Neural crest cell (in vitro differentiated cells): ENCODE measurements around the gene C2CD4B. TPM values are rescaled to one million over a fixed set of nuclear protein-coding genes. Genes with fewer than 3 reads are reported as not detected.

Source experiments
- DNase-seq: peaks from one replicate; pipeline ENCODE4 v3.0.0; 2021; ENCODE audit warnings: low read depth, mixed read lengths, low spot score
- H3K27ac Mint-ChIP-seq: one replicate; pipeline ENCODE4 v1.8.0; 2021; ENCODE audit warnings: mild to moderate bottlenecking, mixed read lengths; ENCODE audit not compliant: unreplicated experiment
- H3K27me3 Mint-ChIP-seq: 2 replicates; pipeline ENCODE4 v1.8.0; 2021; ENCODE audit warnings: low read depth, mild to moderate bottlenecking, mixed read lengths
- H3K36me3 Mint-ChIP-seq: 2 replicates; pipeline ENCODE4 v1.8.0; 2021; ENCODE audit warnings: low read depth, mild to moderate bottlenecking, mixed read lengths
- H3K4me1 Mint-ChIP-seq: 2 replicates; pipeline ENCODE4 v1.8.0; 2021; ENCODE audit warnings: mixed read lengths
- H3K4me3 Mint-ChIP-seq: one replicate; pipeline ENCODE4 v1.8.0; 2021; ENCODE audit warnings: mild to moderate bottlenecking, mixed read lengths
- H3K9me3 Mint-ChIP-seq: 2 replicates; pipeline ENCODE4 v1.8.0; 2021; ENCODE audit warnings: mixed read lengths
- total RNA-seq: library from RNA; stranded (reverse); gene quantifications from 2 replicates; pipeline ENCODE4 v1.2.1, GENCODE V29; 2021
- TF ChIP-seq, protein P1 (sequence below): fragments of 200-600 bp; sonication (generic); conservative IDR thresholded peaks from 2 replicates; pipeline ENCODE4 v1.5.0; 2021; ENCODE audit warnings: antibody characterized with exemption, mild to moderate bottlenecking

Gene C2CD4B
- total RNA-seq, 1 donor from 2014 or later: not detected

DNA sequence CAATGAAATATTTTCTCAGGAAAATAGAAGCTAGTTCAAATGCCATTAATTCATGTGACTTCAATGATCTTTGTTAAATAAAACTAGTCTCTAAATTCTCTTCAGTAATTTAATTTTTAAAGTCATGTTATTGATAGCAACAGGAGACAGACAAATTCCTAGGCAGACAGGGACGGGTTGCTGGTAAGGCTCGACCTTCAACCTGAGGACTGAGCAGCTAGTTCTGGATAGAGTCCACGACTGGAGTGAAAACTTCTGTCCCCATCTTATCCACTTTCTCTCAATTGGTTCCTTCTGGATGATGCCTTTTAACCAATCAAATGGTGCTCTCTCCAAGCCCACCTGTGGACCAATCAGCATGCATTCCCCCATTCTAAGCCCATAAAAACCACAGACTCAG lies 43.8 kb upstream of the C2CD4B start:
- DNase-seq: no peak
- no peaks in the 10 kb centered on the region for H3K36me3 Mint-ChIP-seq
- H3K27ac Mint-ChIP-seq: no peak overlapping the region
- no peak overlapping the region for H3K4me3 Mint-ChIP-seq
- H3K27me3 Mint-ChIP-seq: peaks cover 12% of the 10 kb centered on the region
- TF ChIP-seq, protein P1, sequence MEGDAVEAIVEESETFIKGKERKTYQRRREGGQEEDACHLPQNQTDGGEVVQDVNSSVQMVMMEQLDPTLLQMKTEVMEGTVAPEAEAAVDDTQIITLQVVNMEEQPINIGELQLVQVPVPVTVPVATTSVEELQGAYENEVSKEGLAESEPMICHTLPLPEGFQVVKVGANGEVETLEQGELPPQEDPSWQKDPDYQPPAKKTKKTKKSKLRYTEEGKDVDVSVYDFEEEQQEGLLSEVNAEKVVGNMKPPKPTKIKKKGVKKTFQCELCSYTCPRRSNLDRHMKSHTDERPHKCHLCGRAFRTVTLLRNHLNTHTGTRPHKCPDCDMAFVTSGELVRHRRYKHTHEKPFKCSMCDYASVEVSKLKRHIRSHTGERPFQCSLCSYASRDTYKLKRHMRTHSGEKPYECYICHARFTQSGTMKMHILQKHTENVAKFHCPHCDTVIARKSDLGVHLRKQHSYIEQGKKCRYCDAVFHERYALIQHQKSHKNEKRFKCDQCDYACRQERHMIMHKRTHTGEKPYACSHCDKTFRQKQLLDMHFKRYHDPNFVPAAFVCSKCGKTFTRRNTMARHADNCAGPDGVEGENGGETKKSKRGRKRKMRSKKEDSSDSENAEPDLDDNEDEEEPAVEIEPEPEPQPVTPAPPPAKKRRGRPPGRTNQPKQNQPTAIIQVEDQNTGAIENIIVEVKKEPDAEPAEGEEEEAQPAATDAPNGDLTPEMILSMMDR: no peak
- peaks cover 20% of the 10 kb centered on the region for H3K9me3 Mint-ChIP-seq
- H3K4me1 Mint-ChIP-seq: no peaks in the 10 kb centered on the region

DNA sequence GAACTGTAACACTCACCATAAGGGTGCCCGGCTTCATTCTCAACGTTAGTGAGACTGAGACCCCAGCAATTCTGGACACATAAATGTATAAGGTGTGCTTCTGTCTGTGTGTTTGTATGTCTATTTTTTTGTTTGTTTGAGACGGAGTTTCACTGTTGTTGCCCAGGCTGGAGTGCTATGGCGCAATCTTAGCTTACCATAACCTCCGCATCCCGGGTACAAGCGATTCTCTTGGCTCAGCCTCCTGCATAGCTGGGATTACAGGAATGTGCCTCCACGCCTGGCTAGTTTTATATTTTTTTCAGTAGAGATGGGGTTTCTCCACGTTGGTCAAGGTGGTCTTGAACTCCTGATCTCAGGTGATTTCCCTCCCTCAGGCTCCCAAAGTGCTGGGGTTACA lies 43.3 kb upstream of the C2CD4B start:
- Mint-ChIP-seq H3K36me3 (no peaks in the 10 kb centered on the region), H3K27me3 (peaks cover 12% of the 10 kb centered on the region), H3K27ac (no peak overlapping the region), H3K4me1 (no peaks in the 10 kb centered on the region), H3K4me3 (no peak overlapping the region), H3K9me3 (peaks cover 17% of the 10 kb centered on the region)
- no peak for DNase-seq
- TF ChIP-seq, protein P1: no peak

DNA sequence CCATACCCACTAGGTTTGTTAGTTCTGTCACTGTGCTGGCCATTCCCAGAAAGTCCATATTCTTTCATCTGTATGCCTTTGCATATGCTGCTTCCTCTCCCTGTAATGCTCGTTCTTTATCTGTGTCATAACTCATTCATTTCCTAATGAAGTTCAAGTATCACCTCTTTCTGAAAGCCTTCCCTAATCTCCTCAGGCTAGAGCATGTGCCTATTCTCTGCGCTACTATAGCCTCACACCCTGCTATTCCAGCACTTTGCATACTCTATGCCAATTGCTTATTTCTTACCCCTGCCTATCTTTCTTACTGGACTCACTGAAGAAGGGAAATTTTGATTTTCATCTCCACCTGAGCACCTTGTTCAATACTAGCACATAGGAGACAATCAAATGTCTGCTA lies 25.6 kb upstream of the C2CD4B start:
- no peak overlapping the region for H3K27ac Mint-ChIP-seq
- no peaks in the 10 kb centered on the region for H3K4me1 Mint-ChIP-seq
- DNase-seq: no peak
- H3K27me3 Mint-ChIP-seq: peaks cover 25% of the 10 kb centered on the region
- H3K4me3 Mint-ChIP-seq: no peak overlapping the region
- no peaks in the 10 kb centered on the region for H3K9me3 Mint-ChIP-seq
- no peaks in the 10 kb centered on the region for H3K36me3 Mint-ChIP-seq
- TF ChIP-seq, protein P1: no peak

DNA sequence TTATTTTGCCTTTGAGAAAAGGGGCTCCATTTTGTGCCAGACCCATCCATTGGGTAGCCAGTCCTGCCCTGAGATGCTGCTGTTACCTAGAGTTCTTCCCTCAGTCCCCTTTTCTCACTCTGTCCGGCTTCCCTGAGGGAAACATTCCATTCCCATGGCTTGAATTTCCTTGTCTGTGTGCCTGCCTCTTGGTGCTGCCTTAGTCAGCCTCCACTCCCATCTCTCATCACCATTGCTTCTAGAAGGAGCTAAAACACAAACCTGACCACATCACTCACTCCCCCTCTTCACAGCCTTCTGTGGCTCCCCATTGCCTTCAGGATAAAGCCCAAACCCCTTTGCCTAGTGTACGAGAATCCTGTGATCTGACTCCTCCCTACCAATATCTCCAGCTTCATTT lies 25.2 kb upstream of the C2CD4B start:
- Mint-ChIP-seq H3K4me3 (no peak overlapping the region), H3K4me1 (no peaks in the 10 kb centered on the region), H3K9me3 (no peaks in the 10 kb centered on the region), H3K27me3 (peaks cover 25% of the 10 kb centered on the region), H3K27ac (no peak overlapping the region), H3K36me3 (no peaks in the 10 kb centered on the region)
- DNase-seq: no peak
- TF ChIP-seq, protein P1: no peak

DNA sequence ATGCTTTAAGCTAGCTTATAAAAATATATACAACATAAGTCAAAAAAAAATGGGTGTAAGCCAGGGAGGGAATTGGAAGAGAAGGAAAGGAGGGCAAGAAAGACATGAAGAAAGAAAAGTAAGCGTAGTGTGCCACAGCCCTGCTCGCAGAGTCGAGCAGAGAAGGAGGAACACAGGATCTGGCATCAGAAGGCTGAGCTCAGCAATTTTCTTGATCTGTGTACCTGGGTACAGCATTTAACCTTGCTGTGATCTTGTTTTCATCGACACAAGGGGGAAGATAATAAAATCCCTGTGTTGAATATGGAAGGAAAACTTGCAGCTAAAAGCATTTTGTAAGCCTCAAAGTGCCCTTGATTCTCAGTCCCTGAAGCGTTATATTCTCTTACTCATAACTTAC lies 23.7 kb upstream of the C2CD4B start:
- Mint-ChIP-seq H3K27ac (no peak overlapping the region), H3K9me3 (no peaks in the 10 kb centered on the region), H3K4me1 (no peaks in the 10 kb centered on the region), H3K27me3 (peaks cover 21% of the 10 kb centered on the region), H3K36me3 (no peaks in the 10 kb centered on the region), H3K4me3 (no peak overlapping the region)
- no peak for DNase-seq
- TF ChIP-seq, protein P1: no peak

DNA sequence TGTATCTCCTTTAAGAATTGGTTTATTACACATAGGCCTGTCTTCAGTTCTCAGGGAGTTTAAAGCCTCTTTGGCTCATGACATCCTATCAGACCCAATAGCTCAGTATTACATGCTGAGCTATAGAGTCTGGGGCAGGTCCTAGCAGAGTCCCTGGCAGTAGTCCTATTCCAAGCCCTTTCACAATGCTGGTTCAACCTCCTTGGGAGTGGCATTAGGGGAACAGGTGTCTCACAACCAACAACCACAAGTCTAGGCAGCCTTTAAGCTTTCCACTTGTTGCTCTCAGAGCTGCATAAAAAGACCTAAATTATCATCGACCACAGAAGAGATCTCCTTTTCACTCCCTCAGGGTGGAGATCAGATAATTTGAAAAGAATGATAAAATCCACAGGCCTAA lies 22.8 kb upstream of the C2CD4B start:
- Mint-ChIP-seq H3K9me3 (no peaks in the 10 kb centered on the region), H3K4me3 (no peak overlapping the region), H3K4me1 (no peaks in the 10 kb centered on the region), H3K27me3 (peaks cover 16% of the 10 kb centered on the region), H3K36me3 (no peaks in the 10 kb centered on the region), H3K27ac (no peak overlapping the region)
- no peak for DNase-seq
- TF ChIP-seq, protein P1: no peak
